ENCODE data around the gene SPCS2.

GRCh38 chr11:74941492-74941891, 7.6 kb upstream of the SPCS2 start:
- TF ChIP-seq, protein P1, sequence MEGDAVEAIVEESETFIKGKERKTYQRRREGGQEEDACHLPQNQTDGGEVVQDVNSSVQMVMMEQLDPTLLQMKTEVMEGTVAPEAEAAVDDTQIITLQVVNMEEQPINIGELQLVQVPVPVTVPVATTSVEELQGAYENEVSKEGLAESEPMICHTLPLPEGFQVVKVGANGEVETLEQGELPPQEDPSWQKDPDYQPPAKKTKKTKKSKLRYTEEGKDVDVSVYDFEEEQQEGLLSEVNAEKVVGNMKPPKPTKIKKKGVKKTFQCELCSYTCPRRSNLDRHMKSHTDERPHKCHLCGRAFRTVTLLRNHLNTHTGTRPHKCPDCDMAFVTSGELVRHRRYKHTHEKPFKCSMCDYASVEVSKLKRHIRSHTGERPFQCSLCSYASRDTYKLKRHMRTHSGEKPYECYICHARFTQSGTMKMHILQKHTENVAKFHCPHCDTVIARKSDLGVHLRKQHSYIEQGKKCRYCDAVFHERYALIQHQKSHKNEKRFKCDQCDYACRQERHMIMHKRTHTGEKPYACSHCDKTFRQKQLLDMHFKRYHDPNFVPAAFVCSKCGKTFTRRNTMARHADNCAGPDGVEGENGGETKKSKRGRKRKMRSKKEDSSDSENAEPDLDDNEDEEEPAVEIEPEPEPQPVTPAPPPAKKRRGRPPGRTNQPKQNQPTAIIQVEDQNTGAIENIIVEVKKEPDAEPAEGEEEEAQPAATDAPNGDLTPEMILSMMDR (IDR thresholded peaks at IDR 0.05): no peak
- no peak for TF ChIP-seq POLR2A (IDR thresholded peaks at IDR 0.05)

Measured in esophagus squamous epithelium (tissue), 4 donors.